Mesothelial cell of epicardium (in vitro differentiated cells): ENCODE measurements around the gene SORBS1. TPM values are rescaled to one million over a fixed set of nuclear protein-coding genes. Genes with fewer than 3 reads are reported as not detected.
A peak's percentile ranks its signal among the peaks of the same experiment; 100 is the strongest.

Source experiments
- DNase-seq, 2 experiments: peaks; one replicate each; pipeline ENCODE4 v3.0.0; 2021; ENCODE audit warnings: low spot score in 2 of 2; ENCODE audit not compliant: unreplicated experiment in 2 of 2
- H3K27ac Mint-ChIP-seq: 2 replicates; pipeline ENCODE4 v1.8.0; 2021; ENCODE audit warnings: mixed read lengths
- H3K27me3 Mint-ChIP-seq: 2 replicates; pipeline ENCODE4 v1.8.0; 2021; ENCODE audit warnings: low read depth, mixed read lengths
- H3K36me3 Mint-ChIP-seq: 2 replicates; pipeline ENCODE4 v1.8.0; 2021; ENCODE audit warnings: mixed read lengths
- H3K4me1 Mint-ChIP-seq: 2 replicates; pipeline ENCODE4 v1.8.0; 2021; ENCODE audit warnings: mixed read lengths
- H3K4me3 Mint-ChIP-seq: 2 replicates; pipeline ENCODE4 v1.8.0; 2021; ENCODE audit warnings: mild to moderate bottlenecking, moderate library complexity, mixed read lengths
- H3K9me3 Mint-ChIP-seq: 2 replicates; pipeline ENCODE4 v1.8.0; 2021; ENCODE audit warnings: mixed read lengths
- CTCF ChIP-seq: fragments of 200-600 bp; sonication (generic); IDR thresholded peaks from one replicate; pipeline ENCODE4 v1.5.0; 2021; ENCODE audit warnings: antibody characterized with exemption; ENCODE audit not compliant: unreplicated experiment
- total RNA-seq: library from RNA; stranded (reverse); gene quantifications from 3 replicates; pipeline ENCODE4 v1.2.1, GENCODE V29; 2021

Gene SORBS1
- total RNA-seq, 1 donor from 2014 or later, result 24.9 TPM

GRCh38 chr10:95263864-95264226 is 297.3 kb downstream of the SORBS1 start:
- no peak for TF ChIP-seq CTCF
- Mint-ChIP-seq H3K4me1 (peaks cover 51% of the 10 kb centered on the region), H3K27ac (peak overlapping the region; percentile 87), H3K36me3 (peaks cover 8% of the 10 kb centered on the region), H3K27me3 (no peaks in the 10 kb centered on the region), H3K4me3 (no peak overlapping the region), H3K9me3 (no peaks in the 10 kb centered on the region)
- DNase-seq, result no peak

DNA sequence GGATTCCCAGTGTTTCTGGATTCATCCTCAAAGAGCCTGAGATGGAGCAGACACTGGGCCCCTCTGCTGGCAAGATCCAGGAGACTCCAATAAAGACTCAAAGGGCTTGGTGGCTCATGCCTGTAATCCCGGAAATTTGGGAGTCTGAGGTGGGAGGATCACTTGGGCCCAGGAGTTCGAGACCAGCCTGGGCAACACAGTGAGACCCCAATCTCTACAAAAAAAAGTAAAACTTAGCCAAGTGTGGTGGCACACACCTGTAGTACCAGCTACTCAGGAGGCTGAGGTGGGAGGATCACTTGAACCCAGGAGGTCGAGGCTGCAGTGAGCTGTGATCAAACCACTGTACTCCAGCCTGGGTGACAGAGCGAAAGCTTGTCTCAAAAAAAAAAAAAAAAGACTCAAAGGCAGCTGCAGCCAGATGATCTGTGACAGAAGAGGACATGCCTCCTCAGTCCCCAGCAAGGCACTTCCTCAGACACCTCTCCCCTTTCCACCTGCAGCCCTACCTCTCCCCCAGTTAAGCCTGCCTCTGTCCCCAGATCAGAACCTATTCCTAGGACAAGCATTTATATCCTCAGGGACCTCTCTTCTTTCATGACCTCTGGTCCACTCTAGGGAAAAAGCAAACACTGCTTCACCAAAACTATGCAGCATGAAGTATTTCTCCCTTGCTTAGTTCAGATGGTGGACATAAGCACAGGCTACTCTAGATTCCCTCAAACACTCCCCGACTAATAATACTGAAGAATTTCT is 298.2 kb downstream of the SORBS1 start:
- no peak for TF ChIP-seq CTCF
- Mint-ChIP-seq H3K27me3 (no peaks in the 10 kb centered on the region), H3K27ac (peak overlapping the region; percentile 87), H3K4me1 (peaks cover 42% of the 10 kb centered on the region), H3K4me3 (no peak overlapping the region), H3K36me3 (peaks cover 16% of the 10 kb centered on the region), H3K9me3 (peaks cover 2% of the 10 kb centered on the region)
- no peak for DNase-seq

- Mint-ChIP-seq H3K9me3 (peaks cover 8% of the 10 kb centered on the region), H3K4me1 (peaks cover 40% of the 10 kb centered on the region), H3K36me3 (peaks cover 25% of the 10 kb centered on the region), H3K4me3 (no peak overlapping the region), H3K27me3 (no peaks in the 10 kb centered on the region), H3K27ac (peak overlapping the region; percentile 9)
- no peak for DNase-seq
- TF ChIP-seq CTCF, result no peak
These were observed 299.2 kb downstream of the SORBS1 start for GRCh38 chr10:95261926-95262325.

Other genes with a start within 250 kb of the SORBS1 start
- gene ALDH18A1, start 95.3 kb upstream of the SORBS1 start, total RNA-seq, result 103 to 110 TPM (median 104 TPM) in 3 replicates
- gene TCTN3, start 132.6 kb upstream of the SORBS1 start, total RNA-seq, result 44.4 to 49.7 TPM (median 45.7 TPM) in 3 replicates
- 1.1 to 1.5 TPM (median 1.2 TPM) in 3 replicates for gene ENTPD1, start 194.8 kb upstream of the SORBS1 start, total RNA-seq